ENCODE results near the gene PRKCE.

DNA sequence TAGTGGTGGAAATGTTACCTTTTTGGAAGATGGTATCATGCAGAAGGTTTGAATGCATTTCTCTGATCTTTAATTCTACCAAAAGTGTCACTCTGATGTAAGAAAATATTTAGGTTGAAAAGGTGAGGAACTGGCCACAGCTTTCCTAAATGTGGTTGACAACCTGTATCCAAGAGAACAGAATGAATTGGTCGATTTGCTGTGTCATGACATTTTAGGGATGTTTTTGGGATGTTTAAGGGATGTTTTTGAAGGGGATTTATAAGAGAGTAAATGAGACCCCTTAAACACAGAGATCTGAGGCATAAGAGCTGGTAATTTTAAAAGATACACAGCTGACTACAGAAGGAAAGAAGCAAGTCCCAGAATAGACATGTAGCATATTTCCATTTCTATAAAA is 375.0 kb downstream of the PRKCE start:
- TF ChIP-seq EP300 (IDR thresholded peaks at IDR 0.05) (no peak), CTCF (IDR thresholded peaks at IDR 0.05) (no peak)
